Stimulated activated CD4-positive, alpha-beta T cell treated with anti-CD3 and anti-CD28 coated beads, Interleukin-4, amount 100 ng/mL, for 1 hour (primary cell): ENCODE data around the gene SP140.
"Not testable (repeated sequence)": the region's sequence is repeated elsewhere in the genome, so short reads cannot be mapped to it uniquely, and the experiment has no call there.

Source experiments
- DNase-seq: peaks from one replicate; pipeline ENCODE4 v3.0.0-alpha.2; 2020

SP140 gene

GRCh38 chr2:230296917-230297316 is 71.4 kb downstream of the SP140 start:
- no peak for DNase-seq

- DNase-seq, result no peak
Measured at GRCh38 chr2:230299618-230300017, 74.1 kb downstream of the SP140 start.

- DNase-seq, result no peak
Measured at GRCh38 chr2:230305416-230306275, 80.1 kb downstream of the SP140 start.

DNA sequence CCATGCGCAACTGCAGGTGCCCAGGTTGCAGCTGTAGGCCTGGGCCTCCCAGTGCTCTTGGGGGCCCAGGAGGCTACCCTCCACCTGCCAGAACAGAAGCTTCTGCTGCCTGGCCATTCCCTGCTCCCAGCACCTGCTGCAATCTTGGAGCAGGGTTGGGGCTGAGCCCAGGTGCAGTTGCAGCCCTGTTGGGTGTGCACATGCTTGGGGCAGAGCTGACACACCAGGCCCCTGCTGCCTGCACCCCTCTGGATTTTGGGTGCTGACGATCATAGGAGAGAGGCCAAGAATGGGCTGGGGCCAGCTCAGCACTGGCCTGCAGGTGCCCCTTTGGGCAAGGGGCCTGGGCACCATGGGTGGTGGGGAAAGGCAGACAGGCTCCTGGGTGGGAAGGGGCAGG is 80.9 kb downstream of the SP140 start:
- no peak for DNase-seq

GRCh38 chr2:230307485-230307884 is 81.9 kb downstream of the SP140 start:
- no peak for DNase-seq

DNA sequence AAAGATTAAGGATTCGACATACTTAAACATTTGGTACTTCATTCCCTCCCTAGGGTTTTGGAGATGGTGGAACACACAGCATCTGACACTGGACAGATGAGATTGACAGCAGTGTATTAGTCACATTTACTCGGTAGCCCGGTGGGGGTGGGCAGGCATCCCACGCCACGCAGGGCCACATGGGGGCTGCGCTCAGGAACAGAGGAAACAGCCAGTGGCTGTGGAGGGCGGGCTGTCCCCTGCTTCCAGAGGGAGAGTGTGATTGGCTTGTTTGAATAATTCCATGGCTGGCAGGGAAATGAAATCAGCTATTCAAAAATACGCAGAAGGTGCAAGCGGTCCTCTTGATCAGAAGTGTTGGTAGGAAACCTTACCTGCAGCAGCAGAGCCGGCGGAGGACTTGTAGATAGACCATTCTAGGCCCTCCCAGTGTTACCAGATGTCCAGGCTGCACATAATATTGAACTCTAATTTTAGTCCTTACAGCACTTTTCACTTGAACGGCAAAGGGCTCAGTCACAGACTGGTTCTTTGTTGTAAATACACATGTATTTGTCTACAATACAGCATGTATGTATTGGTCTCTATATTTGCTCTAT is 83.0 kb downstream of the SP140 start:
- no peak for DNase-seq

DNA sequence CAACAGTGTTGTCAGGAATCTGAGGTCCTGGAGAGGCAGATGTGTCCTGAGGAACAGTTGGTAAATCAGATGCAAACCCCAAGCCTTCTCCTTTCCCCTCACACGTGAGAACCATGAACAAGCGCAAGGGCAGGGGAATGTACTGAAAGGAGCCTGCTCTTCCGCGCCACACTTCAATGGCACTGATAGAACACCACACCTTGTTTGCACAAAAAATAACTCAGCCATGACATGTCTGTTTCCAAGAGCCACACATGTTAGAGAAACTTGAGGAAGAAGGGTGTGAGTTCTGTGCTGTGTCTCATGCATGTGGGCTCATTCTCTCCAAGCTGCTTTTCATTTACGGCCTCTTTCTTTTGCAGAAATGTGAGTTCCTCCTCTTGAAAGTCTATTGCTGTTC is 85.3 kb downstream of the SP140 start:
- DNase-seq, result not testable (repeated sequence)

DNA sequence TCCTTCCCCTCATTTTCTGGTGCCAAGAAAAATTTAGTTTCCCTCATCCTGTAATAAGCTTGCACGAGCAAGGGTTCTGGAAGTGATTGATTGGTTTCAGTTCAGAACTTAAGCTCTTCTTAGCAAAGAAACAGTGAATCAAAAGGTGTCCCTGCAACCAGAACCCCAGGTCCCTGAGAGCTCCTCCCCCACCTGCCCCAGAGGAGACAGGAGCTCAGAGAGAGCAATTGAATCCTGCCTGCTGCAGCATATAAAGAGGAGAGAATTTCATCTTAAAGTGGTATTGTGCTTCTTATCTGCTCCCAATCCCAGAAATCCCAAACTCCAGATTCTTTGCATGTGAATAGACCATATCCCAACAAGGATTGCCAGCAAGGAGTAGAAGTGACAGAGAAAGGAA is 86.1 kb downstream of the SP140 start:
- DNase-seq, result not testable (repeated sequence)

DNA sequence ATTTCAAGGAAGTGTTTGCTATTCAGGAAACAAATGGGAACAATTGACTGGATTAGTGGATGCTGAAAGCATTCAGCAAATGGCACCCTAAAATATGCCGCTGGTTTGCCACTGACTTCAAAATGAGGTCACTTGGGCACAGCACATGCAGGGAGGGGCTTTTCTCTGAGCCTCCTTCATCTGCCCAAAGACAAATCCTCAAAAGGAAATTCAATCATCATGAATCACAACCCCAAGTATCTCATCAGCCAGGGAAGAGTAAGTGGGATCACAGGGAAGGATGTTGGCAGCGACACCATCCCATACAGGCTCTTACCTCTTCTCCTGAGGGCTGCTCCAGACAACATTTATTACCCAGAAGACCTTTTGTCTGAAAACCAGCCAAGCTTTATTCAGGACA is 87.1 kb downstream of the SP140 start:
- no peak for DNase-seq

DNA sequence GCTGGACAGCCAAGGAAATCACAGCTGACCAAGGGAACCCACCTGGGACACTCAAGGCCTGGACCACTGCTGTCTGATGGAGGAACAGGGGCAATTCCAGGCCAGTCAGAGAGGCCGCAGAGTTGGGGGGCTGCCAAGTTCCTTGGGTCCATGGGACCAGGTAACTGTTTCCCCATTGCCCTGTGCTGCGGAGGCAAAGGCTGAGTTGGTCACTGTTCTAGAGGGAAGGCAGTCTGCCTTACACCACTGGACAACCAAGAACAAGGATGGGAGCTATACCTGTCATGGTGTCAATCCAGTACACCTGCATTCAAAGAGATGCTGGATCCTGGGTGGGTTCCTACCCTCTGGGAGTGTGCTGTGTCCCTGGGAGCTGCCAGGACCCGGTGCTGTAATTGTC is 91.8 kb downstream of the SP140 start:
- DNase-seq, result no peak

DNA sequence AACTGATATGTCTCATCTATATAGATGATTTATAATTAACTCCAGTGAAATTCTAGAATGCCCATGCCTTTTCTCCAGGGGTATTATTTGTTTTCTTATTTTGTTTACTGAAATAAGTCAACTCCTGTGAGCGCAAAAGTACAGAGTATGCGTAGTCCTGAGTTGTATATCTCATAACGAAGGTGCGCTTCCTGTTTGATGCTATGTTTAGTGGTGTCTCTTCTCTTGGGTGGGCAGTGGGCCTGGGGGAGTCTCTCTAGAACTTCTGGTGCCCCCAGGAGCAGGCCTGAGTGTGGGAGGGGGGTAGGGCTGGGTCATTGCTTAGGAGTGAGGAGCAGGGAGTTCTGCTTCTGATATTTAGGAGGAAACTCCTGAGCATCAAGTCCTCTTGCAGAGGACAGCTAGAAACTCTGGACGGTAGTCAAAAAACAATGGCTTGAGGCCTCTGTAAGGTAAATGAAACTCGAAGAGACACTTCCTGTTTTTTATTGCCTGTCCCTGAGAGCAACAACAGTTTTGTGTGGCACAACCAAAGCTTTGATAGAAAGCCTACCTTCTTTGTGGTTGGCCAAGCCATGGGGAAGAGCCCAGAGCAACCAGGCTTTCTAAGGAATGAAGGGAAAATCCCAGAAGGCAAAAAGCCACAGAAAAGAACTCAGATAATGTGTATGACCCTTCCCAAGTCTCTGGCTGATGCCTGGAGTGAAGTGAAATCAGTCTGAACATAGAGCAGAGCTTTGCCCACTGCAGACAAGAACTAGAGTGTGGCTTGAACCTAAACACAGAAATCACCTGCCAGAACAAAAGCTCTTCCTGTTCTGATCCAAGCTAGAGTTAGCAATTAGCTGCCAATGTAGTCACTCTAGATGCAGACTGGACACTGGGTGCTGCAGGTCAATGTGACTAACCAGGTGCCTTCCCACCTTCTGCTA is 92.9 kb downstream of the SP140 start:
- no peak for DNase-seq

- DNase-seq, result peak; percentile 35
Measured at GRCh38 chr2:230319211-230319862, 93.8 kb downstream of the SP140 start.

GRCh38 chr2:230321031-230321430 is 95.5 kb downstream of the SP140 start:
- DNase-seq, result no peak

GRCh38 chr2:230322561-230323384 is 97.2 kb downstream of the SP140 start:
- no peak for DNase-seq

DNA sequence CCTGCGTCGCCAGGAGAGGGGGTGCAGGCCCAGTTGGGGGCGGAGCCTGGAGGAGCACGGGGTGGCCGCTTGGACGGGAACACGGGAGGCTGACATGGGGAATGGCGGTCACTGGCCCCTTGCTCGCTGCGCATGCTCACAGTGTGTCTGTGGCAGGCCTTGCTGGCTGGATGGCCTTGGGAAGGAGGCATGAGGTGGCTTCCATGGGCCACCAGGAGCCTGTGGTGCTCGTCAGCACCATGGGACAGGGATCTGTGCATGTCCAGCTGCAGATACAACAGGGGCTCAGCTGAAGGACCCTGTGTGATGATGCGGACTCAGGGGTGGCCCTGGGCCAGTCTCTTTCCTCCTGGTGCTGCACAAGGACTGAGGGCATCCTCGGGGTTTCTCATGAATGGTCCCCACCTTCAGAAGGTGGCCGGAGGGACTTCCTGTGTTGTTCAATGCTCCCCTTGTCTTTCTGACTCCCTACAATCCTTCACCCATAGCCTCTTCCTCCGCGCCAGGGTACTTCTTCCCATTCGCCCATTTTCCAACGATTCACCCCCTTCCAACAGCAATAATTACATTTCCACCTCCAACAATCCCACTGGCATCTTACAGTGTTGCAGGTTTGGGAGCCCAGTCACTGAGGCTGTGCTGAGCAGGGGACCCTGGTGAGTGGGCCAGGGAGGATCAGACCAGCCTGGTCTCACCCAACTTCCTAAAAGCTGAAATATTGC is 98.0 kb downstream of the SP140 start:
- no peak for DNase-seq

GRCh38 chr2:230324503-230324902 is 99.0 kb downstream of the SP140 start:
- DNase-seq, result no peak

DNA sequence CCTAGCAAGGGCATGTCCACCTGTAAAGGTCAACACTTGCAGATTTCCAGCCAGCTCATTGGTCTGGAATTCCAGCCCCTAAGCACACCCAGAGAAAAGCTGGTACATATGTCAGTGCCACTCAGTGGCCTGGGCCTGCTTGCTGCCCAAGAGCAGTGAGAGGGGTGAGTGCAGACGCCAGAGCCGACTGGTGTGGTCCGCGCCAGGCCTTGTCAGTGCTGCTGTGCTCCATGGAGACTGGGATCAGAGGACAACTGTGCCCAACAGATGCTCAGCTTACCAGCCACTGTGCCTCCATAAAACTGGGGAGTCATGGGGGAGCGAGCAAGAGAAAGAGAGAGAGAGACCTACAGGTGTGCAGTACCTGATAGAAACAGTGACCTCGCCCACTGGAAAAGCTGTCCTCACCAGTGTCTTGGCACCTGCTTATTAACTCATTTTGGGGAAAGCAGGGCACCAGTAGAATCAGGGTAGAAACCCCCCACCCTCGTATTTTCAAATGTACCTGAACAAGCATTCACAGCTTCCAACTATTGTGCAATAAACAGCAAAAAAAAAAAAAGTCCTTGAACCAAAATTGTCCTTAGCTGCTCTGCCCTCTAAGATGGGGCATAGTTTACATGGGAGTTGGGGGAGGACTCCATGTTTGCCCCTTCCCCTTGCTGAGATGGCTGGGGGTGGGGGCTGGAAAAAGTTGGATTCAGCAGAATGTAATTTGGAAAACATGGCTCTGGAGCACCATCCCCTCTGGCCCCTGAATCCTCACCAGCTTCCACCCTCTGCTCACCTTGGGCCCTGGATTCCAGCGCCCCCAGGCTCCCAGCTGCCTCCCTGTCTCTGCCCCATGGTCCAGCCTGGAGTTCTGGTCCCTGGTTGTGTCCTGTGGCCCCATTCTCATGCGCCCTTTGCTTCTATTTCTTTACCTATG is 100.0 kb downstream of the SP140 start:
- no peak for DNase-seq

DNA sequence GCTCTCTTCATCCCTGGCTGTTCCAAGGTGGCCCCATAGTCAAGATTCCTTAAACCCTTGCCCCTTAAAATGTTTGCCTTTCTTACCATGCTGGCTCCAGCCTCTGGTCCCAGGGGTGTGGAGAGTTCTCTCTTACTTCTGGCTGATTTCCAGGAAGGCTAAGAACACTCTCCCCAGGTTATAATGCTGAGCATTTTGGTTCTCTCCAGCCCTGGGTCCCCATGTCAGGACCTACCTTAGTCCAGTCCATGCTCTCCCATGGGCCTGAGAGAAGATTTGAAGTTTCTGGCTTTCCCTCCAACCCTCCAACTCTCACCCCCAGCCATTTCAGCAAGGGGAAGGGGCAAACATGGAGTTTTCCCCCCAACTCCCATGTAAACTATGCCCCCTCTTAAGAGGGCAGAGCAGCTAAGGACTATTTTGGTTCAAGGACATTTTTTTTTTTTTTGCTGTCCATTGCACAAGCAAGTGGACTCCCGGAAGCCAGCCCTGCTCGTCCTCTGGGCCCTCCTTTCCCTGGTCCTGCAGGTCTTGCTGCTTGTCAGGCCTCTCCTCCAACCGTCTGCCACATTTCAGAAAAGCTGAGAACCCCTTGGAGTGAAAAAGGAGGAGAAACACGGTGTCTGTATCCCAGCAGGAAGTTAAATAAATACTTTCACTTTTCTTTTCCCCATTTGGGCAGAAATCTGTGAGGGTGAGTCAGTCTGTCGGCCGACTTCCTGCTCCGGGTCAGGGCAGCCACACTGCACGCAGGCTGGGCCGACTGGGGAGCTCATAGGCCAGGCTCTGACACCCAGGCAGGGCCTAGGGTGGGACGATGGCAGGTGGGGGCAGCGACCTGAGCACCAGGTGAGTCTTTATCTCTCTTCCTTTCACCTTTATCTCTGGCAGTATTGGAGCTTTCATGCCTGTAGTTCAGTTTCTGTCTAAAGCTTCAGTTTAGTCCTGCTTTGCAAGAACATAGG is 101.2 kb downstream of the SP140 start, which contains the start of gene SP140L:
Gene SP140L, plus strand, starts transcription at position 741 of the 965 bp plus-strand sequence. Its CDS starts 77 bp downstream, at position 818.
- DNase-seq, result peak; percentile 77
